H1 (cell line): ENCODE data around the gene NBAS. TPM values are rescaled to one million over a fixed set of nuclear protein-coding genes. Genes with fewer than 3 reads are reported as not detected.

Experiments used
- RBBP5 ChIP-seq: IDR thresholded peaks from 2 replicates; pipeline ENCODE4 v1.7.1; 2012; ENCODE audit warnings: low read depth, mild to moderate bottlenecking, inconsistent platforms, low read length, moderate library complexity, borderline replicate concordance
- polyA plus RNA-seq, 7 experiments: library from polyadenylated mRNA; depleted of rRNA in 3 of 7; stranded (reverse) in 5 of 7; unstranded in 2 of 7; fragments of >200 nt in 5 of 7; fragments of 200-250 nt in 2 of 7; gene quantifications; 1 replicate in 5 of 7; 2 replicates in 1 of 7; 4 replicates in 1 of 7; pipeline versions ENCODE4 v1.2.1 to v1.2.3, GENCODE V29; 2011 to 2013; ENCODE audit warnings: missing spikeins in 2 of 7, mixed read lengths in 2 of 7
- total RNA-seq: library from RNA; stranded (reverse); fragmentation: NEBNext Ultra II Directional; extraction: Animal tissue kit (Norgen Biotek cat#: 25700); gene quantifications from 2 replicates; pipeline ENCODE4 v1.2.1, GENCODE V29; 2021
- TF ChIP-seq, protein P1 (sequence below): fragments of 300-600 bp; sonication (generic); IDR thresholded peaks from 2 replicates; pipeline ENCODE4 v1.7.1; 2012; ENCODE audit warnings: low read length, moderate library complexity, mild to moderate bottlenecking, inconsistent platforms; ENCODE audit not compliant: insufficient replicate concordance

Gene NBAS
- total and polyA plus RNA-seq, 2 of the 8 experiments (the other 6 are each of a cell fraction or from before 2014, with no cell fraction given): 19.6 to 34.8 TPM

DNA sequence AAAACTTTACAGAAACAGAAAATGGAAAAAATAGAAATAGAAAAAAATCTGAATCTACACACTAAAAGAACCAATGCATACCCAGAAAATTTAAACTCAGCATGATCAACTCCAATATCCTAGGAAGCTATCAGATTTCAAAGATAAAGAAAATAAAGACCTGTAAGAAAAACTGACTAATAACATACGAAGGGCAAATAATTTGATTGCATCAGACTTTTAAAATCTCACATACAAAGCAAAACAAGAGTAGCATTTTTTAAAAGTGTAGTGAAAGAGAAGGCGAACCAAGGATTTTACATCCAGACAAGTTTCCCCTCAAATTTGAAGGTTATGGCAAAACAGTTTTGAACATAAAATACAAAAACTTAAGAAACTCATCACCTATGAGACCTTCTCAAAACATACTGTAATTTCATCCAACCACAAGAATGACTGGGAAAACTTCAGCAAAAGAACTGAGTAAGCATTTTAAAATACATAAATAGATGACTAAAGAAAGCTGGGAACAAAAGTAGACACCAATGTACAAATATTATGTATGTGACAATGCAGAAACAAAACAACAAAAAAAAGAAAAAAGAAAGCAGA is 54.8 kb downstream of the NBAS start (continued):
- no peak for TF ChIP-seq RBBP5
- TF ChIP-seq, protein P1, sequence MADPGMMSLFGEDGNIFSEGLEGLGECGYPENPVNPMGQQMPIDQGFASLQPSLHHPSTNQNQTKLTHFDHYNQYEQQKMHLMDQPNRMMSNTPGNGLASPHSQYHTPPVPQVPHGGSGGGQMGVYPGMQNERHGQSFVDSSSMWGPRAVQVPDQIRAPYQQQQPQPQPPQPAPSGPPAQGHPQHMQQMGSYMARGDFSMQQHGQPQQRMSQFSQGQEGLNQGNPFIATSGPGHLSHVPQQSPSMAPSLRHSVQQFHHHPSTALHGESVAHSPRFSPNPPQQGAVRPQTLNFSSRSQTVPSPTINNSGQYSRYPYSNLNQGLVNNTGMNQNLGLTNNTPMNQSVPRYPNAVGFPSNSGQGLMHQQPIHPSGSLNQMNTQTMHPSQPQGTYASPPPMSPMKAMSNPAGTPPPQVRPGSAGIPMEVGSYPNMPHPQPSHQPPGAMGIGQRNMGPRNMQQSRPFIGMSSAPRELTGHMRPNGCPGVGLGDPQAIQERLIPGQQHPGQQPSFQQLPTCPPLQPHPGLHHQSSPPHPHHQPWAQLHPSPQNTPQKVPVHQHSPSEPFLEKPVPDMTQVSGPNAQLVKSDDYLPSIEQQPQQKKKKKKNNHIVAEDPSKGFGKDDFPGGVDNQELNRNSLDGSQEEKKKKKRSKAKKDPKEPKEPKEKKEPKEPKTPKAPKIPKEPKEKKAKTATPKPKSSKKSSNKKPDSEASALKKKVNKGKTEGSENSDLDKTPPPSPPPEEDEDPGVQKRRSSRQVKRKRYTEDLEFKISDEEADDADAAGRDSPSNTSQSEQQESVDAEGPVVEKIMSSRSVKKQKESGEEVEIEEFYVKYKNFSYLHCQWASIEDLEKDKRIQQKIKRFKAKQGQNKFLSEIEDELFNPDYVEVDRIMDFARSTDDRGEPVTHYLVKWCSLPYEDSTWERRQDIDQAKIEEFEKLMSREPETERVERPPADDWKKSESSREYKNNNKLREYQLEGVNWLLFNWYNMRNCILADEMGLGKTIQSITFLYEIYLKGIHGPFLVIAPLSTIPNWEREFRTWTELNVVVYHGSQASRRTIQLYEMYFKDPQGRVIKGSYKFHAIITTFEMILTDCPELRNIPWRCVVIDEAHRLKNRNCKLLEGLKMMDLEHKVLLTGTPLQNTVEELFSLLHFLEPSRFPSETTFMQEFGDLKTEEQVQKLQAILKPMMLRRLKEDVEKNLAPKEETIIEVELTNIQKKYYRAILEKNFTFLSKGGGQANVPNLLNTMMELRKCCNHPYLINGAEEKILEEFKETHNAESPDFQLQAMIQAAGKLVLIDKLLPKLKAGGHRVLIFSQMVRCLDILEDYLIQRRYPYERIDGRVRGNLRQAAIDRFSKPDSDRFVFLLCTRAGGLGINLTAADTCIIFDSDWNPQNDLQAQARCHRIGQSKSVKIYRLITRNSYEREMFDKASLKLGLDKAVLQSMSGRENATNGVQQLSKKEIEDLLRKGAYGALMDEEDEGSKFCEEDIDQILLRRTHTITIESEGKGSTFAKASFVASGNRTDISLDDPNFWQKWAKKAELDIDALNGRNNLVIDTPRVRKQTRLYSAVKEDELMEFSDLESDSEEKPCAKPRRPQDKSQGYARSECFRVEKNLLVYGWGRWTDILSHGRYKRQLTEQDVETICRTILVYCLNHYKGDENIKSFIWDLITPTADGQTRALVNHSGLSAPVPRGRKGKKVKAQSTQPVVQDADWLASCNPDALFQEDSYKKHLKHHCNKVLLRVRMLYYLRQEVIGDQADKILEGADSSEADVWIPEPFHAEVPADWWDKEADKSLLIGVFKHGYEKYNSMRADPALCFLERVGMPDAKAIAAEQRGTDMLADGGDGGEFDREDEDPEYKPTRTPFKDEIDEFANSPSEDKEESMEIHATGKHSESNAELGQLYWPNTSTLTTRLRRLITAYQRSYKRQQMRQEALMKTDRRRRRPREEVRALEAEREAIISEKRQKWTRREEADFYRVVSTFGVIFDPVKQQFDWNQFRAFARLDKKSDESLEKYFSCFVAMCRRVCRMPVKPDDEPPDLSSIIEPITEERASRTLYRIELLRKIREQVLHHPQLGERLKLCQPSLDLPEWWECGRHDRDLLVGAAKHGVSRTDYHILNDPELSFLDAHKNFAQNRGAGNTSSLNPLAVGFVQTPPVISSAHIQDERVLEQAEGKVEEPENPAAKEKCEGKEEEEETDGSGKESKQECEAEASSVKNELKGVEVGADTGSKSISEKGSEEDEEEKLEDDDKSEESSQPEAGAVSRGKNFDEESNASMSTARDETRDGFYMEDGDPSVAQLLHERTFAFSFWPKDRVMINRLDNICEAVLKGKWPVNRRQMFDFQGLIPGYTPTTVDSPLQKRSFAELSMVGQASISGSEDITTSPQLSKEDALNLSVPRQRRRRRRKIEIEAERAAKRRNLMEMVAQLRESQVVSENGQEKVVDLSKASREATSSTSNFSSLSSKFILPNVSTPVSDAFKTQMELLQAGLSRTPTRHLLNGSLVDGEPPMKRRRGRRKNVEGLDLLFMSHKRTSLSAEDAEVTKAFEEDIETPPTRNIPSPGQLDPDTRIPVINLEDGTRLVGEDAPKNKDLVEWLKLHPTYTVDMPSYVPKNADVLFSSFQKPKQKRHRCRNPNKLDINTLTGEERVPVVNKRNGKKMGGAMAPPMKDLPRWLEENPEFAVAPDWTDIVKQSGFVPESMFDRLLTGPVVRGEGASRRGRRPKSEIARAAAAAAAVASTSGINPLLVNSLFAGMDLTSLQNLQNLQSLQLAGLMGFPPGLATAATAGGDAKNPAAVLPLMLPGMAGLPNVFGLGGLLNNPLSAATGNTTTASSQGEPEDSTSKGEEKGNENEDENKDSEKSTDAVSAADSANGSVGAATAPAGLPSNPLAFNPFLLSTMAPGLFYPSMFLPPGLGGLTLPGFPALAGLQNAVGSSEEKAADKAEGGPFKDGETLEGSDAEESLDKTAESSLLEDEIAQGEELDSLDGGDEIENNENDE: no peak
